Panc1 (cell line): ENCODE measurements around the gene KLC1. TPM values are rescaled to one million over a fixed set of nuclear protein-coding genes. Genes with fewer than 3 reads are reported as not detected.

Experiments
- ATAC-seq: fragments of 200-7000 bp; cut with Tn5 transposase; 2 replicates; pipeline ENCODE4 v1.9.1; 2020; ENCODE audit warnings: mild to moderate bottlenecking, moderate library complexity
- BruUV-seq: library from RNA; stranded (reverse); fragments of 400-500 nt; replicated peaks from 2 replicates; lab custom pipeline; 2021; lab: Mats Ljungman, UMichigan
- CTCF ChIA-PET: fragments of 300-600 bp; sonication (Branson Sonifier 250); formaldehyde crosslinking; loops from one replicate; lab custom pipeline; 2022; ENCODE audit warnings: antibody characterized with exemption; lab: Charles Lee
- POLR2A ChIA-PET: fragments of 300-600 bp; sonication (Branson Sonifier 250); formaldehyde crosslinking; loops from one replicate; lab custom pipeline; 2022; ENCODE audit warnings: antibody characterized with exemption; lab: Charles Lee
- DNase-seq: peaks from one replicate; pipeline ENCODE4 v3.0.0-alpha.2; 2010; ENCODE audit warnings: low read depth, low spot score
- H3K27ac ChIP-seq: 2 replicates; pipeline ENCODE4 v1.5.1; 2011; ENCODE audit warnings: mild to moderate bottlenecking, low read length, inconsistent platforms
- H3K27me3 ChIP-seq: fragments of 200-500 bp; sonication (Bioruptor generic); 2 replicates; pipeline ENCODE4 v1.6.0; 2014; ENCODE audit warnings: low read length, inconsistent platforms; ENCODE audit not compliant: control insufficient read depth, insufficient read depth
- H3K36me3 ChIP-seq: fragments of 200-500 bp; sonication (Bioruptor generic); 2 replicates; pipeline ENCODE4 v1.5.1; 2014; ENCODE audit warnings: inconsistent platforms, mild to moderate bottlenecking, low read length, moderate library complexity; ENCODE audit not compliant: control insufficient read depth, insufficient read depth
- H3K4me1 ChIP-seq: 2 replicates; pipeline ENCODE4 v1.5.1; 2011; ENCODE audit warnings: inconsistent platforms, mild to moderate bottlenecking, low read length, moderate library complexity; ENCODE audit not compliant: control insufficient read depth, insufficient read depth
- H3K4me3 ChIP-seq, 2 experiments: 2 replicates each; pipeline ENCODE4 v1.5.1; 2011 to 2012; ENCODE audit warnings: low read depth in 2 of 2, low read length in 2 of 2, mild to moderate bottlenecking in 2 of 2, inconsistent platforms in 1 of 2, moderate library complexity in 1 of 2
- H3K9me3 ChIP-seq: fragments of 200-500 bp; sonication (Bioruptor generic); 2 replicates; pipeline ENCODE4 v1.5.1; 2014; ENCODE audit warnings: low read depth, mild to moderate bottlenecking, inconsistent platforms, low read length, moderate library complexity; ENCODE audit not compliant: control insufficient read depth, insufficient read depth
- POLR2AphosphoS5 ChIP-seq: IDR thresholded peaks from 2 replicates; pipeline ENCODE4 v1.6.1; 2012; ENCODE audit warnings: mild to moderate bottlenecking, low read depth, low read length, moderate library complexity
- SIN3A ChIP-seq: IDR thresholded peaks from 2 replicates; pipeline ENCODE4 v1.6.1; 2012; ENCODE audit warnings: low read depth, mild to moderate bottlenecking, low read length, moderate library complexity, borderline replicate concordance; ENCODE audit not compliant: insufficient read depth
- TCF7L2 ChIP-seq: IDR thresholded peaks from 2 replicates; pipeline ENCODE4 v1.6.1; 2011; ENCODE audit warnings: mild to moderate bottlenecking, low read depth, low read length, inconsistent platforms
- in situ Hi-C: cut with HindIII; loops from 2 replicates; pipeline ENCODE4 v1.10.0; 2016; ENCODE audit warnings: low sequenced_read_pairs, low pct_unique_long_range_greater_than_20kb
- intact Hi-C: fragments of 100-400 bp; cut with micrococcal nuclease; formaldehyde crosslinking; loops from one replicate; pipeline ENCODE4 v1.10.0; 2022; ENCODE audit not compliant: unreplicated experiment
- total RNA-seq: library from RNA; stranded (reverse); gene quantifications from one replicate; pipeline ENCODE4 v1.2.1, GENCODE V29; 2021; ENCODE audit not compliant: unreplicated experiment
- TF ChIP-seq, protein P1 (sequence below): fragments of 450-650 bp; IDR thresholded peaks from 2 replicates; pipeline ENCODE4 v1.5.1; 2017; ENCODE audit warnings: mild to moderate bottlenecking
- TF ChIP-seq, protein P2 (sequence below), 2 experiments: IDR thresholded peaks; 2 replicates each; pipeline ENCODE4 v1.6.1; 2011 to 2012; ENCODE audit warnings: low read depth in 2 of 2, control low read depth in 1 of 2, low read length in 1 of 2, mild to moderate bottlenecking in 1 of 2, moderate library complexity in 1 of 2; ENCODE audit not compliant: insufficient read depth in 1 of 2

The KLC1 gene
- total RNA-seq, 1 experiment from 2014 or later: 98.0 TPM

DNA sequence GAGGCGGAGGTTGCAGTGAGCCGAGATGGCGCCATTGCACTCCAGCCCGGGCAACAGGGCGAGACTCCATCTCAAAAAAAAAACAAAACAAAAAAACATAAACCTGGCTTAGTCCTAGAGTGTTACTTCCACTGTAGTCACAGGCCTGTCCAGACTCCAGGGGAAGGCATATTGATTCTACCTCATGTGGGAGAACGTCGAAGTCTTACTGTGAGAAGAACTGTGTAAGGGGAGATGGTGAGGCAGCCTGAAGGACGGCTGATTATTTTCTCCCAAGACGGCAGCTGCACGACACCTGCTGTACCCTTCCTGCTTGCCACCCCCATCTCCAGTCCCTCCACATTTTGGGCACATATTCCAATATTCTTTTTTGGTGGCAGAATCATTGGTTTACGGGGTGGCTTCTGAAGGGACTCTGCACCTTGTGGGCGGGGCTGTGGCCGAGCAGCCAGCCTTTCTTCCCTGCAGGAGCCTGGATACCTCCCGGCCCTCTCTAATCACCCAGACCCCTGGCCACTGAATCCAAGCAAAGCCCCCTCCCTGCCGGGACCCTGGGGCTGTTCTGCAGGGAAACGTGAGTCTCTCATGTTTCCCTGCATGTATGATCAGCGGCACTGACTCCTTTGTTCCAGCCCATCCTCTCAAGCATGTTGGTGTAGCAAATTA, 12.2 kb upstream of the KLC1 start:
- no peak overlapping the region for H3K4me3 ChIP-seq
- BruUV-seq: no TSS peak
- no peaks in the 10 kb centered on the region for H3K36me3 ChIP-seq
- no peaks in the 10 kb centered on the region for H3K27me3 ChIP-seq
- in situ Hi-C loops (no loop called here), intact Hi-C loops (loop anchor here (10.0 kb wide), 1 partner anchor 58 kb away; no protein-coding TSS in a partner anchor)
- no peaks in the 10 kb centered on the region for H3K4me1 ChIP-seq
- POLR2A ChIA-PET: no interaction called here
- no peak overlapping the region for H3K27ac ChIP-seq
- ATAC-seq: no peak
- DNase-seq: no peak
- no peaks in the 10 kb centered on the region for H3K9me3 ChIP-seq
- no peak for TF ChIP-seq TCF7L2
- TF ChIP-seq, protein P1, sequence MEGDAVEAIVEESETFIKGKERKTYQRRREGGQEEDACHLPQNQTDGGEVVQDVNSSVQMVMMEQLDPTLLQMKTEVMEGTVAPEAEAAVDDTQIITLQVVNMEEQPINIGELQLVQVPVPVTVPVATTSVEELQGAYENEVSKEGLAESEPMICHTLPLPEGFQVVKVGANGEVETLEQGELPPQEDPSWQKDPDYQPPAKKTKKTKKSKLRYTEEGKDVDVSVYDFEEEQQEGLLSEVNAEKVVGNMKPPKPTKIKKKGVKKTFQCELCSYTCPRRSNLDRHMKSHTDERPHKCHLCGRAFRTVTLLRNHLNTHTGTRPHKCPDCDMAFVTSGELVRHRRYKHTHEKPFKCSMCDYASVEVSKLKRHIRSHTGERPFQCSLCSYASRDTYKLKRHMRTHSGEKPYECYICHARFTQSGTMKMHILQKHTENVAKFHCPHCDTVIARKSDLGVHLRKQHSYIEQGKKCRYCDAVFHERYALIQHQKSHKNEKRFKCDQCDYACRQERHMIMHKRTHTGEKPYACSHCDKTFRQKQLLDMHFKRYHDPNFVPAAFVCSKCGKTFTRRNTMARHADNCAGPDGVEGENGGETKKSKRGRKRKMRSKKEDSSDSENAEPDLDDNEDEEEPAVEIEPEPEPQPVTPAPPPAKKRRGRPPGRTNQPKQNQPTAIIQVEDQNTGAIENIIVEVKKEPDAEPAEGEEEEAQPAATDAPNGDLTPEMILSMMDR: no peak
- TF ChIP-seq, protein P2, sequence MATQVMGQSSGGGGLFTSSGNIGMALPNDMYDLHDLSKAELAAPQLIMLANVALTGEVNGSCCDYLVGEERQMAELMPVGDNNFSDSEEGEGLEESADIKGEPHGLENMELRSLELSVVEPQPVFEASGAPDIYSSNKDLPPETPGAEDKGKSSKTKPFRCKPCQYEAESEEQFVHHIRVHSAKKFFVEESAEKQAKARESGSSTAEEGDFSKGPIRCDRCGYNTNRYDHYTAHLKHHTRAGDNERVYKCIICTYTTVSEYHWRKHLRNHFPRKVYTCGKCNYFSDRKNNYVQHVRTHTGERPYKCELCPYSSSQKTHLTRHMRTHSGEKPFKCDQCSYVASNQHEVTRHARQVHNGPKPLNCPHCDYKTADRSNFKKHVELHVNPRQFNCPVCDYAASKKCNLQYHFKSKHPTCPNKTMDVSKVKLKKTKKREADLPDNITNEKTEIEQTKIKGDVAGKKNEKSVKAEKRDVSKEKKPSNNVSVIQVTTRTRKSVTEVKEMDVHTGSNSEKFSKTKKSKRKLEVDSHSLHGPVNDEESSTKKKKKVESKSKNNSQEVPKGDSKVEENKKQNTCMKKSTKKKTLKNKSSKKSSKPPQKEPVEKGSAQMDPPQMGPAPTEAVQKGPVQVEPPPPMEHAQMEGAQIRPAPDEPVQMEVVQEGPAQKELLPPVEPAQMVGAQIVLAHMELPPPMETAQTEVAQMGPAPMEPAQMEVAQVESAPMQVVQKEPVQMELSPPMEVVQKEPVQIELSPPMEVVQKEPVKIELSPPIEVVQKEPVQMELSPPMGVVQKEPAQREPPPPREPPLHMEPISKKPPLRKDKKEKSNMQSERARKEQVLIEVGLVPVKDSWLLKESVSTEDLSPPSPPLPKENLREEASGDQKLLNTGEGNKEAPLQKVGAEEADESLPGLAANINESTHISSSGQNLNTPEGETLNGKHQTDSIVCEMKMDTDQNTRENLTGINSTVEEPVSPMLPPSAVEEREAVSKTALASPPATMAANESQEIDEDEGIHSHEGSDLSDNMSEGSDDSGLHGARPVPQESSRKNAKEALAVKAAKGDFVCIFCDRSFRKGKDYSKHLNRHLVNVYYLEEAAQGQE (IDR thresholded peaks at IDR 0.05; ENCODE audit: insufficient read depth in 1 of 2, low read depth in 2 of 2, low read length in 1 of 2): no peak
- TF ChIP-seq SIN3A: no peak
- no peak for TF ChIP-seq POLR2AphosphoS5
- CTCF ChIA-PET: no interaction called here

DNA sequence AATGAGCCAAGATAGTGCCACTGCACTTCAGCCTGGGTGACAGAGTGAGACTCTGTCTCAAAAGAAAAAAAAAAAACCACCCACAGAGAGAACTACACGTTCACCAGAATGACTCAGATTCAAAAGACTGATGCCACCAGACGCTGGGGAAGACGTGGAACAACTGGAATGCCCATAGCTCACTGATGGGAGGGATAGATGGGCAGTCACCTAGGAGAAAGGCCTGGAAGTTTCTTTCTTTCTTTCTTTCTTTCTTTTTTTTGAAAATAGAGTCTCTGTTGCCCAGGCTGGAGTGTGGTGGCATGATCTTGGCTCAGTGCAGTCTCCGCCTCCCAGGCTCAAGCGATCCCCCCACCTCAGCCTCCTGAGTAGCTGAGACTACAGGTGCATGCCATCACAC, 10.0 kb upstream of the KLC1 start:
- no peaks in the 10 kb centered on the region for H3K4me1 ChIP-seq
- no TSS peak for BruUV-seq
- in situ Hi-C loops: no loop called here
- ChIA-PET POLR2A (no interaction called here), CTCF (no interaction called here)
- intact Hi-C loops: loop anchor here (10.0 kb wide), 1 partner anchor 56 kb away; no protein-coding TSS in a partner anchor
- H3K27me3 ChIP-seq: no peaks in the 10 kb centered on the region
- H3K4me3 ChIP-seq: no peak overlapping the region
- no peaks in the 10 kb centered on the region for H3K36me3 ChIP-seq
- H3K9me3 ChIP-seq: no peaks in the 10 kb centered on the region
- no peak for TF ChIP-seq SIN3A
- TF ChIP-seq POLR2AphosphoS5: no peak
- no peak for TF ChIP-seq TCF7L2
- TF ChIP-seq, protein P1: no peak
- TF ChIP-seq, protein P2 (IDR thresholded peaks at IDR 0.05; ENCODE audit: insufficient read depth in 1 of 2, low read depth in 2 of 2, low read length in 1 of 2): no peak
- no peak overlapping the region for H3K27ac ChIP-seq
- DNase-seq: no peak
- no peak for ATAC-seq
